GM18870 (cell line): ENCODE measurements around the gene B3GNT3.
A peak's percentile ranks its signal among the peaks of the same experiment; 100 is the strongest.

Source experiments
- ATAC-seq: cut with Tn5 transposase; IDR thresholded peaks from one replicate; pipeline ENCODE4 v1.9.1; 2021; ENCODE audit warnings: moderate library complexity; ENCODE audit not compliant: unreplicated experiment

The B3GNT3 gene

GRCh38 chr19:17859533-17860330 is 64.8 kb downstream of the B3GNT3 start, which contains the start of gene RPL18A:
Gene RPL18A, plus strand, starts transcription at chr19:17859910. Its CDS starts 47 bp downstream, at chr19:17859957.
- ATAC-seq, result peak; percentile 92

GRCh38 chr19:17860331-17860992 is 65.5 kb downstream of the B3GNT3 start:
- ATAC-seq, result no peak

GRCh38 chr19:17860993-17861360 is 66.0 kb downstream of the B3GNT3 start:
- no peak for ATAC-seq

GRCh38 chr19:17861542-17862402 is 66.8 kb downstream of the B3GNT3 start:
- no peak for ATAC-seq

GRCh38 chr19:17862711-17863519 is 68.0 kb downstream of the B3GNT3 start:
- ATAC-seq, result no peak
